KOPT-K1 (cell line): ENCODE data around the gene SLC2A2.
"Not testable (repeated sequence)": the region's sequence is repeated elsewhere in the genome, so short reads cannot be mapped to it uniquely, and the experiment has no call there.

Experiments
- H3K27ac ChIP-seq: fragments of 200-600 bp; sonication (generic); 2 replicates; pipeline ENCODE4 v1.5.1; 2016; ENCODE audit warnings: antibody characterized with exemption, mild to moderate bottlenecking, low read depth, low read length; ENCODE audit not compliant: poor library complexity, severe bottlenecking
- H3K36me3 ChIP-seq: fragments of 200-600 bp; sonication (generic); 2 replicates; pipeline ENCODE4 v1.5.1; 2017; ENCODE audit warnings: antibody characterized with exemption, mild to moderate bottlenecking, low read length, moderate library complexity; ENCODE audit not compliant: insufficient read depth
- H3K9me3 ChIP-seq: fragments of 200-600 bp; sonication (generic); 2 replicates; pipeline ENCODE4 v1.5.1; 2017; ENCODE audit warnings: antibody characterized with exemption, low read length, mild to moderate bottlenecking; ENCODE audit not compliant: insufficient read depth, poor library complexity, severe bottlenecking

Gene SLC2A2

DNA sequence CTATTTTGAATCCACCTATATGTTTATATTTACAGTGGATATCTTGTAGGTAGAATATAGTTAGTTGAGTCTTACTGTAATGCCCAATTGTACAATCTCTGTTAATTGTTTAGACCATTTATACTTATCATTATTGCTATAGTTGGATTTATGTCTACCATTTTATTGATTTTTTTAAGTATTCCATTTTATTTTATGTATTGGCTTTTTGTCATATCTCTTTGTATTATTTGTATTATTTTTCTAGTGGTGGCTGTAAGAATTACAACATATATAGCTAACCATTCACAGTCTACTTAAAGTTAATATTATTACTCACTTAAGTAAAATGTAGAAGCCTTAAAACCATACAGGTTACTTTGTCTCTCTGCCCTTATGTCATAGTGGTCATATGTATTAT, 46.1 kb downstream of the SLC2A2 start:
- Histone ChIP-seq H3K27ac (no peak overlapping the region), H3K9me3 (no peaks in the 10 kb centered on the region), H3K36me3 (no peaks in the 10 kb centered on the region)

DNA sequence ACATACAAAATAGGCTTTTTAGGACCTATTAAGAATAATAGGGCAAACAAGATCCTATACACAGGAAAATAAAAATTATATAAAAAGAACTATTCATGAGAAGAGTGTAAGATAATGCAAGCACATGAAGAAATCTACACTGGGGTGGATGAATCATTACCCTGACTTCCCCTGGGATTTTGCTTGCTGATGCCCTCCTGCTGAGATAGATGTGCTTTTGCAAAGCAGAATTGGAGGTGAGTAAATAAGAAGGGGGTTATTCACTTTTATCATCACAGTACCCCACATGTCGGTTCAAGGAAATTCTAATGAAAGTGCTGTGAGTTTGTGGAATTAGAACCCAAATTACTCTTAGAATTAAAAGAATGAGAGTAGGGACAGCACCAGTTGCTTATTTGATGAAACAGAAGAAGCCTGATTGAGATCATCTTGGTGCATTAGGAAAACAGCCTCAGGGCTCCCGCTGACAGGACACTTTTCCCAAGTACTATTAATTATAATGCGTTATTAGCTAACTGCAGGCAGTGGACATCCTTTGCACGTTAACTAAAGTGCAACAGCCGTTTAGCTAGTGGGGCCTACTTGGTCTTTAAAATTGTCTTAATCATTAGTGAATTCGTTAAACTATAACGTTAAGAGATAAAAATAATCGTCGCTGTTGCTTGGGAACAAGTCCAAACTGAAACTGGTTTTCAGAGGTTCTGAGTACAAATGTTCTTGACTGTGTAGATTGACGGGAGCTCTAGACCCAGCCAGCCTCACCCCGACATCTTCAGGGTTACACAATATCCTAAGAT, 48.4 kb downstream of the SLC2A2 start:
- Histone ChIP-seq H3K27ac (no peak overlapping the region), H3K9me3 (no peaks in the 10 kb centered on the region)

DNA sequence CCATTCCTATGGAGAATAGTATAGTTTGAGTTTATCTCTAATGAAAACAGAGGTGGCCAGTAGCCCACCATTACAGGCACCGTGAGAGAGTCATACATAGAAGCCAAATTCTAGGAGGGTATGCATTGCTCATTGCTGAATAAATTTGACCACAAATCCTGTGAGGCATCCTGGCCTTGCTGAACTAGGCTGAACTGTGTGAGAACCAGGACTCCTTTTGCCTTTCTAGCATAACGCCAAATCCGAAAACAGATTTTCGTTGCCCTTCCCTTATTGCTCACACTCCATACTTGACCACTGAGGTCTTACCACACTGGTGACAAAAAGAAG, 50.4 kb downstream of the SLC2A2 start:
- H3K27ac ChIP-seq: no peak overlapping the region
- no peaks in the 10 kb centered on the region for H3K36me3 ChIP-seq
- no peaks in the 10 kb centered on the region for H3K9me3 ChIP-seq

More for the DNA sequence above, 48.4 kb downstream of the SLC2A2 start:
- H3K36me3 ChIP-seq: no peaks in the 10 kb centered on the region

DNA sequence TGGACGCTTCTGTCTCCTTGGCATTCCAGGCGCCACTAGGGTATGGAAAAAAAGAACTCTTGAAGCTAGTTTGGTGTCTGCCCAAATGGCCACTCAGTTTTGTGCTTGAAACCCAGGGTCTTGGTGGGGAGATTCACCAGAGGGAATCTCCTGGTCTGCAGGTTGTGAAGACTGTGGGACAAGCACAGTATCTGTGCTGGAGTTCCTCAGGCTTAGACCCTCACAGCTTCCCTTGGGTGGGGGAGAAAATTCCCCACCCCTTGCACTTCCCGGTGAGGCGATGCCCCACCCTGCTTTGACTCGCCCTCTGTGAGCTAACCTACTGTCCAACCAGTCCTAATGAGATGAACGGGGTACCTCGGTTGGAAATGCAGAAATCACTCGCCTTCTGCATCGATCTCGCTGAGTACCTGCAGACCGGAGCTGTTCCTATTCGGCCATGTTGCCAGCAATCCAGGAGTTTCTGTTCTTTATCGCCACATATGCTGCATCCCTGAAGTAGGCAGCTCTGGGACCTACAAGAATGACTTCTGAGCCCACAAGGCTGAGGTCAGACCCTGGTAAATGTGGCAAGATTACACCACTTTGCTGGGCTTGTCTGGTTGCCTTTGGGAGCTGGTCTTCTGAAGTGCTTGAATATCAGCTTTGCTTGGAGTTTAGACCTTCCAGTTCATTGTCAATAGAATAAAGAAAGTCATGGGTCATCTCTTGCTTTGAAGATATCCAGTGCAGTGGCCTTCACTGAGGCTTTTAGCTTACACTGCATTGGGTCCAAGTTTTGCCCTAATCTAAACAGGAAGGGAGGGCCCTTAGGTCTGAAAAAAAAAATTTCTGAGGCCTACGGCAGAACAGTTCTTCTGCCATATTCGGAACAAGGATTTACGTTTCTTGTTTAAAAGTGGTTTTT, 51.0 kb downstream of the SLC2A2 start:
- Histone ChIP-seq H3K27ac (no peak overlapping the region), H3K36me3 (no peaks in the 10 kb centered on the region), H3K9me3 (no peaks in the 10 kb centered on the region)

DNA sequence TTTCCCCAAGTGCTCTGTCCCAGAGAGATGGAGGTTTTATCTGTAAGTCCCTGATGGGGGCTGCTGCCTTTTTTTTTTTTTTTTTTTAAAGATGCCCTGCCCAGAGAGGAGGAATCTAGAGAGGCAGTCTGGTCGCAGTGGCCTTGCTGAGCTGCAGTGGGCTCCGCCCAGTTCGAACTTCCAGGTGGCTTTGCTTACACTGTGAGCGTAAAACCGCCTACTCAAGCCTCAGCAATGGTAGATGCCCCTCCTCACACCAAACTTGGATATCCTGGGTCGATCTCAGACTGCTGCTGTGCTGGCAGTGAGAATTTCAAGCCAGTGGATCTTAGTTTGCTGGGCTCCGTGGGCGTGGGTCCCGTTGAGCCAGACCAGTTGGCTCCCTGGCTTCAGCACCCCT, 51.6 kb downstream of the SLC2A2 start:
- Histone ChIP-seq H3K36me3 (no peaks in the 10 kb centered on the region), H3K9me3 (no peaks in the 10 kb centered on the region), H3K27ac (no peak overlapping the region)

DNA sequence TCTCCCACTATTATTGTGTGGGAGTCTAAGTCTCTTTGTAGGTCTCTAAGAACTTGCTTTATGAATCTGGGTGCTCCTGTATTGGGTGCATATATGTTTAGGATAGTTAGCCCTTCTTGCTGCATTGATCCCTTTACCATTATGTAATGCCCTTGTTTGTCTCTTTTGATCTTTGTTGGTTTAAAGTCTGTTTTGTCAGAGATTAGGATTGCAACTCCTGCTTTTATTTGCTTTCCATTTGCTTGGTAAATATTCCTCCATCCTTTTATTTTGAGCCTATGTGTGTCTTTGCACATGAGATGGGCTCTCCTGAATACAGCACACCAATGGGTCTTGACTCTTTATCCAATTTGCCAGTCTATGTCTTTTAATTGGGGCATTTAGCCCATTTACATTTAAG, 53.6 kb downstream of the SLC2A2 start:
- H3K27ac ChIP-seq, H3K36me3 ChIP-seq, H3K9me3 ChIP-seq: not testable (repeated sequence)

DNA sequence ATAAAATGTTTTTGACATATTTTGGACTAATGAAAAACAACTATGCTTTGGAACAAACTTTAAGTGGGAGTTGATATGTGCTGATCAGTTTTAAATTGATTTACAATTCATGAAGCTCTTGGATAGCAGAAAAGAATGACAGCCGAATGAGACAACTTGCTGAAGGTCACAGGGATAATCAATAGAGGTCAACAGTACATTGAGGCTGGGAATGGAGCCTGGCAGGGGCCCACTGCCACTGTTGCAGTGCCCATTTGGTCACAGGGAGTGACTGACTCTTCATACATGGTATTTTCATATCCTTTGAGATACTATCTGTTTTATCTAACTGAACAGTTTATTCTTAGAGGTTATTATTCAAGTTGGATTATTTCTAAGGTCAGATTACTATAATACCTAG, 59.4 kb downstream of the SLC2A2 start:
- H3K36me3 ChIP-seq: no peaks in the 10 kb centered on the region
- no peaks in the 10 kb centered on the region for H3K9me3 ChIP-seq
- no peak overlapping the region for H3K27ac ChIP-seq

DNA sequence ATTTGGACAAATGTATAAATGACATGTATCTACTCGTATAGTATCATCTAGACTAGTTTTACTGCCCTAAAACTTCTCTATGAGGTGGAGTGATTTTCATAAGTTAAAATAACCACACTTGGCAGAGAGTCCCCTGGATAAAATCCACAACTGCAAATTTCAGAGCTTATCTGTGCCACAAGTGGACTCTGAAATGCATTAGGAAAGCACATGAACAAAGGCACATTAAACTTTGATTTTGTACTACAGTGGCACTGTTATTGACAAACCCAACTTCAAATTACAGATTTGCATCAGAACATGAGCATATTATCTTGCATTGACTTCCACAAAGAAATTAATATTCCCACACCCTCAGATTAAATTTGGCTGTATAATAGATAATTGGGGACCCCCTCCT, 60.0 kb downstream of the SLC2A2 start:
- Histone ChIP-seq H3K36me3 (no peaks in the 10 kb centered on the region), H3K9me3 (no peaks in the 10 kb centered on the region), H3K27ac (no peak overlapping the region)

DNA sequence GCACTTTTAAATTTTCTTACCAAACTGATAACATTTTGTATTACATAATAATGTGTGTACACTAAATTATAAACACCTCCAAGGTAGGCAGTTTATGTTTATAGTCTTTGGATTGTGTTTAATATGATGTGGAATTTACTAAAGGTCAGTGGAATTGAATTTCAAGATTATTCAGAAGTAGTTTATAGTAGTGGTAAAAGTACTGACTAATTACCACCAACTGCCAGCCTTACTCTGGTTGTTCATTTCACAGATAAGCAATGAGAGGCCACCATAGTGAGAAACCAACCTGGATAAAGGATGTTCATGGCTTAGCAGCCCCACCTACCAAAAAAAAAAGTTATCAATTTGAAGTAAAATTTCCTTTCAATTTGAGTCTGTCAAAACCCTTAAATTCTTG, 64.1 kb downstream of the SLC2A2 start:
- Histone ChIP-seq H3K27ac (no peak overlapping the region), H3K36me3 (no peaks in the 10 kb centered on the region), H3K9me3 (no peaks in the 10 kb centered on the region)

DNA sequence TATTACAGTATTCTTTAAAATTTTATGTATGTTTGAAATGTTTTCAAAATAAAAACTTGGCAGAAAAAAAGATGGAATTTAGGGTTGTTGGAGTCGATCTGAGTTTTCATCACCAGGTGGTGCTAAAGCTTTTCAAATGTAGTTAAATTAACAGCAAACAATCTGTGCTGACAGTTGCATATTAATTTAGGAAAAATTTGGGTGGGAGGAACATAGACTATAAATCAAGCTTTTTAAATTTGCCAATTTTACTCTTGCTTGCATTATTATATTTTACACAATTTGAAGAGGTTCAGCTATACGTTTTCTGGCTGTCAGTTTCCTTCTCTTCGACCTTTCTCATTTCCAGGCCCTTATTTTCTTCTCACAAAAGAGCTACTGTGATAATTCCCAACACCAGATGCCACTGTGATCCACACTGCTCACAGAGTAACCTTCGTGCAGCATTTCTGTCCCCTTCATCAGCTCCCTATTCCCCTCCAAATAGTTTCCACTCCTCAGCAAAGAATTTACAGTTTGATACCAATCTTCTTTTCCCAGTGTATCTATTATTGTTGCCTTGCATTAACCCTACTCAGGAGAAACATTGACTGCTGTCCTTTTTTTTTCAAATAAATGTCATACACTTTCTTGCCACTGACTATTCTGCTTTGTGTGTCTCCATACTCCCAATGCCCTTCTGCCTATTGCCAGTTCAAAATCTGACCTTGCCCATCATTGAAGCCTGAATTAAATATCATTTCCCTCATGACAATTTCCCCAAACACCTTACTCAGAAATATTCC, 64.7 kb downstream of the SLC2A2 start:
- Histone ChIP-seq H3K27ac (no peak overlapping the region), H3K9me3 (no peaks in the 10 kb centered on the region)

DNA sequence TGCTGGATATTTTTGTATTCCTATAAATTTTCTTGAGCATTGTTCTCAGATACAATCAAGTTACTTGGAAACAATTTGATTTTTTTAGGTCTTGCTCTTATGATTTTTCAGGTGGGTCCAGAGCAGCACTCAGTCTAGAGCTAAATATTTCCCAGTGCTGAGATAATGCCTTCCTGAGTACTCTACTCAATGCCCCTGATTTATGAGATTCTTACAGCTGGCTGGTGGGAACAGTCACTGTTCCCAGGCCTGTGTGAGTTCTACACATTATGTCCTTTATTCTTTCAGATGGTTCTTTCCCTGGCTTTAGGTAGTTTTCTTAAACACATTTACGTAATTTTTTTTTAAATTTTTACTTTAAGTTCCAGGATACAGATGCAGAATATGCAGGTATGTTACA, 67.1 kb downstream of the SLC2A2 start:
- no peaks in the 10 kb centered on the region for H3K36me3 ChIP-seq
- H3K9me3 ChIP-seq: no peaks in the 10 kb centered on the region
- no peak overlapping the region for H3K27ac ChIP-seq

More for the DNA sequence above, 64.7 kb downstream of the SLC2A2 start:
- no peaks in the 10 kb centered on the region for H3K36me3 ChIP-seq

DNA sequence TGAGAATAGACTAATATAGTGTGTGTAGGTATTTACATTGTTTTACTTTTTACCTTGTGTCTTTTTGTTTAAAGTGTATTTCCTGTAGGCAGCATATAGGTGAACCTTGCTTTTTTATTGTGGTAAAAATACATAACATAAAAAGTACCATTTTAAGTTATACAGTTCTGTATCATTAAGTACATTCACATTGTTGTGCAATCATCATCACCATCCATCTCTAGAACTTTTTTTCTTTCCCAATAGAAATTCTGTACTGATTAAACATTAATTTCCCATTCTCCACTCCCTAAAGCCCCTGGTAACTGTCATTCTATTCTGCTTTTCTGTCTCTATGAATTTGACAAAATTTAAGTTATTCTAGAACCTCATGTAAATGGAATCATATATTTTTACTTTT, 69.9 kb downstream of the SLC2A2 start:
- H3K36me3 ChIP-seq: no peaks in the 10 kb centered on the region
- H3K9me3 ChIP-seq: no peaks in the 10 kb centered on the region
- no peak overlapping the region for H3K27ac ChIP-seq

DNA sequence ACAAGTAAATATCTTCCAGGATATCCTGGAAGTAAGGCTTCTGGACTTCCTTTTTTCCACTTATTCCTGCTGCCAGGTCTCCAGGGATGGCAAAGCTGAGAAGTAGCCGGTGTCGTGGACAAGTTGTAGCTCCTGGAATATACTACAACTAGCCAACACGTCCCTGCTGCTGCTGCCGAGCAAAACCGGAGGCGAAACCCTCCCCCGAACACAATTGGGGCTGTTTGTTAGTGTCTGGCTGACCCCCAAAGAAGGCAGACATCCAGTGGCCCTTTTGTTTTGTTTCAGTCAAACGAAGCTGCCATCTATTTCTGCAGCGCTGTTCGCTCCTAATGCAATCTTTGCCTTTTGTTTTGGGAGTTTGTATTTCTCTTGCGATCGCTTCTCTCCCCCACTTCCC, 72.8 kb downstream of the SLC2A2 start:
- Histone ChIP-seq H3K27ac (no peak overlapping the region), H3K36me3 (no peaks in the 10 kb centered on the region), H3K9me3 (no peaks in the 10 kb centered on the region)

DNA sequence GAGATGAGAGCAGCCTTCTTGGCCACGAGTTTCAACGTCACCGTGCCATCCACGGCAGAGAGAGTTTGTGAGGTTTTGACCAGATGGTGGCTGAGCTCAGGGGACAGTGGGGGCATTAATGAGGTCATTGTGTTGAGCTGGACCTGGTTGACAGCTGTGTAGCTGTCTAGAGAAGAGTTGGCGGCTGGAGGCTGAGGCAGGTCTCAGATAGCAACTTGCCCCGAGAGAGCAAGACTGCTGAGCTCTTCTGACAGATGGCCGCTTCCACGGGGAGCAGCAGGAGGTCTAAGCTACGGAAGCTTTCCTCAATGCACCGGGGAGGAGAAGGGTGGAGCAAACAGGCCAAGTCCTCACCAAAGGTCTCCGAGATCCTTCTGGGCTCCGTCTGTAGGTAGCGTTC, 73.3 kb downstream of the SLC2A2 start:
- Histone ChIP-seq H3K27ac (no peak overlapping the region), H3K9me3 (no peaks in the 10 kb centered on the region), H3K36me3 (no peaks in the 10 kb centered on the region)

DNA sequence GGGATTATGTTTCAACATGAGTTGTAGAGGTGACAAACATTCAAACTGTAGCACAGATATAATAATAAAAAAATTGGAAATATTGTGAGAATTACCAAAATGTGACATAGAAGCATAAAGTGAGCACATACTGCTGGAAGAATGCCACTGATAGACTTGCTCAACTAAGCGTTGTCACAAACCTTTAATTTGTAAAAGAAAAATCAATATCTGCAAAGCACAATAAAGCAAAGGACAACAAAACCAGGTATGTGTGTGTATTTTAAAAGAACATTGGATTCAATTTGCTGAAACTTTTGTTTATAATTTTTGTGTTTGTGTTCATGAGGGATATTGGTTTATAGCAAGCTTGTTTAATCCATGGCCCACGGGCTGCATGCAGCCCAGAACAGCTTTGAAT, 77.3 kb downstream of the SLC2A2 start:
- H3K9me3 ChIP-seq: no peaks in the 10 kb centered on the region

More for the DNA sequence above, 77.3 kb downstream of the SLC2A2 start:
- Histone ChIP-seq H3K36me3 (no peaks in the 10 kb centered on the region), H3K27ac (no peak overlapping the region)
